ENCODE data around the gene NECTIN1. TPM values are rescaled to one million over a fixed set of nuclear protein-coding genes. Genes with fewer than 3 reads are reported as not detected.

Gene NECTIN1
- total and polyA plus RNA-seq, 2 donors (not counting 3 experiments of a cell fraction or from before 2014, with no cell fraction given): 10.8 to 23.6 TPM

DNA sequence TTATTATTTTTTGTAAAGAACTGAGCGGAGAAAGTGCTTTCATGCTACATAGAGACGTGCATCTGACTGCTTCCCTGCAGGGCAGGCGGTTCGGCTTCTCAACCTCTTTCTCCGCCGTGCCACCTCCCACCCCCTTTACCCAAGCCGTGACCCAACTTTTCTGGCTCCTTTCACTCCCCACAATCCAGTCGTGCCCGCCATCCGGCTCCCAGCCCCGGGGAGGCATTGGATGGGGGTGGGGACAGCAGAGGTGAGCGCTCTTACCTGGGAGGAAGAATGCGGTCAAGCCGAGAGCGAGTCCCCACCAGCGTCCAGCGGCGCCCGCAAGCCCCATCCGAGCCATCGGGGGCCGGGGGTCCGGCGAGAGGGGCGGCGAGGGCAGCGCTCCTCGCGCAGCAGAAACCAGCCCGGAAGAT lies 781 bp downstream of the NECTIN1 start:
- H3K79me2 ChIP-seq (ENCODE audit: control insufficient read depth, insufficient read depth, low read length): peaks cover 2% of the 10 kb centered on the region
- no peak for TF ChIP-seq EZH2 (IDR thresholded peaks at IDR 0.05; ENCODE audit: borderline replicate concordance, low read depth, low read length, severe bottlenecking)
- TF ChIP-seq POLR2AphosphoS5 (IDR thresholded peaks at IDR 0.05; ENCODE audit: insufficient read depth, low read depth, low read length): no peak
- TF ChIP-seq GATA2 (IDR thresholded peaks at IDR 0.05; ENCODE audit: insufficient read depth, insufficient read length, low read depth, low read length): no peak
- no peak for TF ChIP-seq MYC (IDR thresholded peaks at IDR 0.05; ENCODE audit: low read depth, low read length)
- TF ChIP-seq, protein P1, sequence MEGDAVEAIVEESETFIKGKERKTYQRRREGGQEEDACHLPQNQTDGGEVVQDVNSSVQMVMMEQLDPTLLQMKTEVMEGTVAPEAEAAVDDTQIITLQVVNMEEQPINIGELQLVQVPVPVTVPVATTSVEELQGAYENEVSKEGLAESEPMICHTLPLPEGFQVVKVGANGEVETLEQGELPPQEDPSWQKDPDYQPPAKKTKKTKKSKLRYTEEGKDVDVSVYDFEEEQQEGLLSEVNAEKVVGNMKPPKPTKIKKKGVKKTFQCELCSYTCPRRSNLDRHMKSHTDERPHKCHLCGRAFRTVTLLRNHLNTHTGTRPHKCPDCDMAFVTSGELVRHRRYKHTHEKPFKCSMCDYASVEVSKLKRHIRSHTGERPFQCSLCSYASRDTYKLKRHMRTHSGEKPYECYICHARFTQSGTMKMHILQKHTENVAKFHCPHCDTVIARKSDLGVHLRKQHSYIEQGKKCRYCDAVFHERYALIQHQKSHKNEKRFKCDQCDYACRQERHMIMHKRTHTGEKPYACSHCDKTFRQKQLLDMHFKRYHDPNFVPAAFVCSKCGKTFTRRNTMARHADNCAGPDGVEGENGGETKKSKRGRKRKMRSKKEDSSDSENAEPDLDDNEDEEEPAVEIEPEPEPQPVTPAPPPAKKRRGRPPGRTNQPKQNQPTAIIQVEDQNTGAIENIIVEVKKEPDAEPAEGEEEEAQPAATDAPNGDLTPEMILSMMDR (IDR thresholded peaks at IDR 0.05; ENCODE audit: extremely low read depth in 1 of 2, insufficient read depth in 1 of 2, low read depth in 1 of 2, low read length in 2 of 2): no peak
- H3K27ac ChIP-seq (ENCODE audit: insufficient read depth, low read depth, low read length): no peak overlapping the region
- H4K20me1 ChIP-seq (replicated peaks; ENCODE audit: control insufficient read depth, extremely low read depth, insufficient read depth, low read length): no peaks in the 10 kb centered on the region
- dilution Hi-C loops (cut with MboI; ENCODE audit: extremely low pct_ligation_motif_present, low sequenced_read_pairs): no loop called here
- H3K4me3 ChIP-seq (replicated peaks in 1 of 3; ENCODE audit: insufficient read depth in 1 of 3, low read depth in 1 of 3, low read length in 3 of 3): peak overlapping the region; percentile 53 to 68 (median 65)
- TSS peak; percentile 16 for BruUV-seq (replicated peaks)
- H3K9me1 ChIP-seq (replicated peaks; ENCODE audit: control insufficient read depth, extremely low read depth, insufficient read depth, low read length): no peaks in the 10 kb centered on the region
- H3K4me1 ChIP-seq (ENCODE audit: control insufficient read depth, extremely low read depth, insufficient read depth, low read length): peaks cover 35% of the 10 kb centered on the region
- no peaks in the 10 kb centered on the region for H3K9me3 ChIP-seq (replicated peaks; ENCODE audit: control insufficient read depth, insufficient read depth, low read length)
- H3K9ac ChIP-seq (replicated peaks; ENCODE audit: extremely low read depth, insufficient read depth, low read length): peak overlapping the region; percentile 30
- CTCF ChIA-PET: interaction anchor here (1.0 to 4.5 kb wide), 5 partner anchors 29 to 61 kb away, joined by 3 to 128 read pairs (median 37); no protein-coding TSS in a partner anchor
- no peaks in the 10 kb centered on the region for H3K36me3 ChIP-seq (ENCODE audit: control insufficient read depth in 2 of 2, extremely low read depth in 1 of 2, insufficient read depth in 2 of 2, low read length in 2 of 2)
- H2AFZ ChIP-seq (ENCODE audit: low read depth, low read length): peak overlapping the region; percentile 67
- H3K27me3 ChIP-seq (ENCODE audit: control insufficient read depth in 2 of 2, insufficient read depth in 2 of 2, low read length in 2 of 2): no peaks in the 10 kb centered on the region
- intact Hi-C loops (cut with micrococcal nuclease): loop anchor here (5.0 kb wide), 2 partner anchors 376 to 484 kb away; partner anchors contain the start of gene OAF
- FAIRE-seq (no peak), DNase-seq (ENCODE audit: low read depth, low spot score) (peak; percentile 21)
- H3K4me2 ChIP-seq (ENCODE audit: insufficient read depth, low read length): peak overlapping the region; percentile 70
- POLR2A ChIA-PET: no interaction called here

Data from endothelial cell of umbilical vein (primary cell).